ENCODE results near the gene BMP3.

Gene BMP3

GRCh38 chr4:81106150-81106549 lies 75.6 kb downstream of the BMP3 start:
- no peak for DNase-seq (ENCODE audit: low read depth in 2 of 2)
